WTC11 (cell line): ENCODE measurements around the gene GDF2. TPM values are rescaled to one million over a fixed set of nuclear protein-coding genes. Genes with fewer than 3 reads are reported as not detected.

Experiments used
- ATAC-seq: fragments of 200-7000 bp; cut with Tn5 transposase; 2 replicates; pipeline ENCODE4 v1.10.0; 2021; ENCODE audit warnings: mild to moderate bottlenecking, moderate library complexity
- CTCF ChIA-PET: fragments of 300-600 bp; sonication (Branson Sonifier 250); formaldehyde crosslinking; loops from one replicate; lab custom pipeline; 2021; ENCODE audit warnings: antibody characterized with exemption; lab: Charles Lee
- POLR2A ChIA-PET: fragments of 350-600 bp; sonication (Branson Sonifier 250); formaldehyde crosslinking; loops from one replicate; lab custom pipeline; 2021; ENCODE audit warnings: antibody characterized with exemption; lab: Charles Lee
- DNase-seq: peaks from one replicate; pipeline ENCODE4 v3.0.0; 2021; ENCODE audit warnings: low spot score
- H3K27ac Mint-ChIP-seq: 2 replicates; pipeline ENCODE4 v1.8.0; 2021; ENCODE audit warnings: mixed read lengths
- H3K27me3 Mint-ChIP-seq: 2 replicates; pipeline ENCODE4 v1.8.0; 2021; ENCODE audit warnings: low read depth, mild to moderate bottlenecking, moderate library complexity, mixed read lengths
- H3K36me3 Mint-ChIP-seq: 2 replicates; pipeline ENCODE4 v1.8.0; 2021; ENCODE audit warnings: mixed read lengths
- H3K4me1 Mint-ChIP-seq: 2 replicates; pipeline ENCODE4 v1.8.0; 2022; ENCODE audit warnings: mixed read lengths
- H3K4me3 Mint-ChIP-seq: 2 replicates; pipeline ENCODE4 v1.8.0; 2021; ENCODE audit warnings: mild to moderate bottlenecking, moderate library complexity, mixed read lengths
- H3K9me3 Mint-ChIP-seq: 2 replicates; pipeline ENCODE4 v1.8.0; 2021; ENCODE audit warnings: mixed read lengths
- CREM ChIP-seq: sonication (generic); formaldehyde crosslinking; IDR thresholded peaks from 2 replicates; pipeline ENCODE4 v1.8.1; 2022; ENCODE audit warnings: mild to moderate bottlenecking, missing genetic modification reagents, moderate library complexity
- FOXK1 ChIP-seq: sonication (generic); formaldehyde crosslinking; IDR thresholded peaks from 2 replicates; pipeline ENCODE4 v1.8.0; 2022; ENCODE audit warnings: mild to moderate bottlenecking, moderate library complexity, missing genetic modification reagents
- FOXP4 ChIP-seq: sonication (generic); formaldehyde crosslinking; IDR thresholded peaks from 2 replicates; pipeline ENCODE4 v1.8.0; 2022; ENCODE audit warnings: mild to moderate bottlenecking, missing genetic modification reagents
- GABPB1 ChIP-seq: sonication (generic); formaldehyde crosslinking; IDR thresholded peaks from 2 replicates; pipeline ENCODE4 v1.8.1; 2023; ENCODE audit warnings: mild to moderate bottlenecking, missing genetic modification reagents
- GTF2I ChIP-seq: fragments of 250-450 bp; sonication (Bioruptor Pico); conservative IDR thresholded peaks from 2 replicates; pipeline ENCODE4 v1.4.0; 2021; ENCODE audit warnings: mild to moderate bottlenecking
- HMGXB4 ChIP-seq: sonication (generic); formaldehyde crosslinking; IDR thresholded peaks from 2 replicates; pipeline ENCODE4 v1.8.1; 2023; ENCODE audit warnings: mild to moderate bottlenecking, moderate library complexity, missing genetic modification reagents
- IRF1 ChIP-seq: sonication (generic); formaldehyde crosslinking; IDR thresholded peaks from 2 replicates; pipeline ENCODE4 v1.8.0; 2023; ENCODE audit warnings: missing genetic modification reagents
- IRF2 ChIP-seq: sonication (generic); formaldehyde crosslinking; IDR thresholded peaks from 2 replicates; pipeline ENCODE4 v1.8.0; 2022; ENCODE audit warnings: low read depth, missing genetic modification reagents, borderline replicate concordance
- KAT7 ChIP-seq: sonication (generic); formaldehyde crosslinking; IDR thresholded peaks from 2 replicates; pipeline ENCODE4 v1.8.1; 2023; ENCODE audit warnings: missing genetic modification reagents, mild to moderate bottlenecking, borderline replicate concordance
- MXD4 ChIP-seq: fragments of 250-450 bp; sonication (Bioruptor Pico); IDR thresholded peaks from 2 replicates; pipeline ENCODE4 v1.8.0; 2021; ENCODE audit warnings: mild to moderate bottlenecking, moderate library complexity, borderline replicate concordance
- TP53 ChIP-seq: sonication (generic); formaldehyde crosslinking; IDR thresholded peaks from 2 replicates; pipeline ENCODE4 v1.8.1; 2023; ENCODE audit warnings: mild to moderate bottlenecking, missing genetic modification reagents
- ZBTB21 ChIP-seq: sonication (generic); formaldehyde crosslinking; IDR thresholded peaks from 2 replicates; pipeline ENCODE4 v1.8.1; 2023; ENCODE audit warnings: mild to moderate bottlenecking, missing genetic modification reagents, borderline replicate concordance
- ZNF121 ChIP-seq: sonication (generic); formaldehyde crosslinking; IDR thresholded peaks from 2 replicates; pipeline ENCODE4 v1.8.0; 2023; ENCODE audit warnings: missing genetic modification reagents
- ZNF232 ChIP-seq: sonication (generic); formaldehyde crosslinking; IDR thresholded peaks from 2 replicates; pipeline ENCODE4 v1.8.0; 2022; ENCODE audit warnings: mild to moderate bottlenecking, missing genetic modification reagents
- ZNF425 ChIP-seq: fragments of 250-450 bp; sonication (Bioruptor Pico); conservative IDR thresholded peaks from 2 replicates; pipeline ENCODE4 v1.9.0; 2021; ENCODE audit warnings: mild to moderate bottlenecking
- total RNA-seq: library from RNA; stranded (reverse); gene quantifications from 3 replicates; pipeline ENCODE4 v1.2.3, GENCODE V29; 2021
- TF ChIP-seq, protein P1 (sequence below): fragments of 250-450 bp; sonication (Bioruptor Pico); IDR thresholded peaks from 2 replicates; pipeline ENCODE4 v1.9.0; 2021; ENCODE audit warnings: mild to moderate bottlenecking
- TF ChIP-seq, protein P2 (sequence below): sonication (generic); formaldehyde crosslinking; IDR thresholded peaks from 2 replicates; pipeline ENCODE4 v1.8.0; 2022; ENCODE audit warnings: mild to moderate bottlenecking, missing genetic modification reagents
- TF ChIP-seq, protein P3 (sequence below): sonication (generic); formaldehyde crosslinking; IDR thresholded peaks from 2 replicates; pipeline ENCODE4 v1.8.1; 2022; ENCODE audit warnings: mild to moderate bottlenecking, moderate library complexity, missing genetic modification reagents

The GDF2 gene
- total RNA-seq, 1 experiment from 2014 or later: not detected

DNA sequence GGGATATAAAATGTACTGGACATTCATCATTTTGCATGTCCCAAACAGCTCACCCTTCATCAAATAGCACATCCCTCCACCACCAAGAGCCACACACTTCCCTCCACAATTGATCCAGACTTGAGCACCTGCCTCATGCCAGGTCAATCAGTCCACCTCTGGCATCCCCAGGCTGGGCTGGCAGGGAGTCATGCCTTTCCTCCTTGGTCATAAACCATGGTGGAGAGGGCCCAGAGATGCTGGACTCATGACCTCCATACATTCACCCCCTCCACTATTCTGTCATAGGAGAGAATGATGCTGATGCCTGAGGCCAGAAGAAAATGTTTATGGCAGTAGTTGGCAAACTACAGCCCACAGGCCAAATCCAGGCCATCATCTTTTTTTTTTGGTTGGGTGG, 38.4 kb upstream of the GDF2 start (continued):
- TF ChIP-seq MXD4 (CRISPR knock-in tag) (no peak), CREM (CRISPR knock-in tag) (no peak)

- TF ChIP-seq FOXP4 (CRISPR knock-in tag) (no peak), FOXK1 (CRISPR knock-in tag) (no peak), ZNF232 (CRISPR knock-in tag) (no peak), KAT7 (CRISPR knock-in tag) (no peak)
- TF ChIP-seq, protein P1, sequence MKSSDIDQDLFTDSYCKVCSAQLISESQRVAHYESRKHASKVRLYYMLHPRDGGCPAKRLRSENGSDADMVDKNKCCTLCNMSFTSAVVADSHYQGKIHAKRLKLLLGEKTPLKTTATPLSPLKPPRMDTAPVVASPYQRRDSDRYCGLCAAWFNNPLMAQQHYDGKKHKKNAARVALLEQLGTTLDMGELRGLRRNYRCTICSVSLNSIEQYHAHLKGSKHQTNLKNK (CRISPR knock-in tag): no peak
- TF ChIP-seq, all 79 proteins: peak for 0
Measured at GRCh38 chr10:47285381-47286115, 36.7 kb upstream of the GDF2 start.

GRCh38 chr10:47286116-47286505, 36.1 kb upstream of the GDF2 start:
- H3K36me3 Mint-ChIP-seq: no peaks in the 10 kb centered on the region
- no peaks in the 10 kb centered on the region for H3K4me1 Mint-ChIP-seq
- ChIA-PET POLR2A (no interaction called here), CTCF (interaction anchor here (1.1 to 2.3 kb wide), 2 partner anchors 26 to 238 kb away, joined by 3 to 12 read pairs; no protein-coding TSS in a partner anchor)
- no peak overlapping the region for H3K4me3 Mint-ChIP-seq
- DNase-seq (no peak), ATAC-seq (no peak)
- no peak overlapping the region for H3K27ac Mint-ChIP-seq
- no peaks in the 10 kb centered on the region for H3K9me3 Mint-ChIP-seq
- 0 out of 2 replicates have a peak, but pooled peaks cover 3% of the 10 kb centered on the region for H3K27me3 Mint-ChIP-seq
- no peak for TF ChIP-seq IRF2 (CRISPR knock-in tag)
- no peak for TF ChIP-seq ZBTB21 (CRISPR knock-in tag)
- TF ChIP-seq, protein P2, sequence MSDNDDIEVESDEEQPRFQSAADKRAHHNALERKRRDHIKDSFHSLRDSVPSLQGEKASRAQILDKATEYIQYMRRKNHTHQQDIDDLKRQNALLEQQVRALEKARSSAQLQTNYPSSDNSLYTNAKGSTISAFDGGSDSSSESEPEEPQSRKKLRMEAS: no peak
- no peak for TF ChIP-seq GABPB1 (CRISPR knock-in tag)
- TF ChIP-seq IRF1: no peak
- TF ChIP-seq, all 79 proteins: peak for 0

More at GRCh38 chr10:47285381-47286115, 36.7 kb upstream of the GDF2 start:
- H3K27me3 Mint-ChIP-seq: 0 out of 2 replicates have a peak, but pooled peaks cover 3% of the 10 kb centered on the region
- no peak; the same call in 1 of the 2 replicates for ATAC-seq
- DNase-seq: no peak
- H3K9me3 Mint-ChIP-seq: no peaks in the 10 kb centered on the region
- no peaks in the 10 kb centered on the region for H3K36me3 Mint-ChIP-seq
- CTCF ChIA-PET: interaction anchor here (1.1 to 2.3 kb wide), 2 partner anchors 26 to 238 kb away, joined by 3 to 12 read pairs; no protein-coding TSS in a partner anchor
- no peaks in the 10 kb centered on the region for H3K4me1 Mint-ChIP-seq
- no peak overlapping the region for H3K27ac Mint-ChIP-seq
- H3K4me3 Mint-ChIP-seq: no peak overlapping the region
- POLR2A ChIA-PET: no interaction called here

DNA sequence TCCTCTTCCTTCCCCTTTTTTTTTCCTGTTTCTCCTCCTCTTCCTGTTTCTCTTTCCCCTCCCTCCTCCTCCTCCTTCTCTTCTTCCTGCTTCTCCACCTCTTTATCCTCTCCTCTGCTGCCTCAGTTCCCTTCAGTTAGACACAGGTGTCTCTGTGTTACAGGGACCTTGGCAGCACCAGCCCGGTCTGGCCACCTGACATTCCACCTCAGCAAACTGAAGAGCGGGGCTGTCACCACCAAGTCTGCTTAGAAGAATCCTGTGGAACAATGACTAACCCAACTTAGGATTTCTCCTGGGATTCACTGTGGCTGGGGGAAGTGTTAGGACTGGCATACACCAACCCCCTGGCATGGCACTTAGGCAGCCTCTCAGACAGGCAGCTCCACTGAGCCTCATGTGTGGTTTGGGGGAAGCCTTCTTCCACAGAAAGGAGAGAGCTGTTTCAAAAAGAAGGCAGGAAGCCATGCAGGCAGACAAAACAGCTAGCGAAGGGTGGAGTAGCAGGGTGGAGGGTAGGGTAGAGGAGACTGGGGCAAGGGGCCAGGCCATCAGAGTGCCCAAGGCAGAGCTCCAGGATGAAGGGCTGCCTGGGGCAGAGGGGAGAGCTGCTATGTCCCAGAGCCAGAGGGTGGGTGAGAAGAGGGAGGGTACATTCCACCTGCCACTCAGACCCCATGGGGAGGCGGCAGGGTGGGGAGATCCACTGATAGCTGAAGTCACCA, 35.5 kb upstream of the GDF2 start:
- H3K4me3 Mint-ChIP-seq: no peak overlapping the region
- CTCF ChIA-PET: interaction anchor here (1.1 to 3.6 kb wide), 3 partner anchors 25 to 239 kb away, joined by 3 to 26 read pairs (median 12); no protein-coding TSS in a partner anchor
- no peaks in the 10 kb centered on the region for H3K36me3 Mint-ChIP-seq
- no peaks in the 10 kb centered on the region for H3K9me3 Mint-ChIP-seq
- no peaks in the 10 kb centered on the region for H3K4me1 Mint-ChIP-seq
- no peak for DNase-seq
- ATAC-seq: no peak
- 0 out of 2 replicates have a peak, but pooled peaks cover 3% of the 10 kb centered on the region for H3K27me3 Mint-ChIP-seq
- no peak overlapping the region for H3K27ac Mint-ChIP-seq
- POLR2A ChIA-PET: no interaction called here
- no peak for TF ChIP-seq GTF2I (CRISPR knock-in tag)
- TF ChIP-seq, protein P3, sequence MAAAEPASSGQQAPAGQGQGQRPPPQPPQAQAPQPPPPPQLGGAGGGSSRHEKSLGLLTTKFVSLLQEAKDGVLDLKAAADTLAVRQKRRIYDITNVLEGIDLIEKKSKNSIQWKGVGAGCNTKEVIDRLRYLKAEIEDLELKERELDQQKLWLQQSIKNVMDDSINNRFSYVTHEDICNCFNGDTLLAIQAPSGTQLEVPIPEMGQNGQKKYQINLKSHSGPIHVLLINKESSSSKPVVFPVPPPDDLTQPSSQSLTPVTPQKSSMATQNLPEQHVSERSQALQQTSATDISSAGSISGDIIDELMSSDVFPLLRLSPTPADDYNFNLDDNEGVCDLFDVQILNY (CRISPR knock-in tag): no peak
- TF ChIP-seq ZNF425: no peak
- TF ChIP-seq ZNF121 (CRISPR knock-in tag): no peak
- no peak for TF ChIP-seq TP53
- no peak for TF ChIP-seq IRF1
- no peak for TF ChIP-seq FOXK1 (CRISPR knock-in tag)
- TF ChIP-seq HMGXB4 (CRISPR knock-in tag): no peak
